Measurements from ENCODE around the gene CUL1.

Gene CUL1

DNA sequence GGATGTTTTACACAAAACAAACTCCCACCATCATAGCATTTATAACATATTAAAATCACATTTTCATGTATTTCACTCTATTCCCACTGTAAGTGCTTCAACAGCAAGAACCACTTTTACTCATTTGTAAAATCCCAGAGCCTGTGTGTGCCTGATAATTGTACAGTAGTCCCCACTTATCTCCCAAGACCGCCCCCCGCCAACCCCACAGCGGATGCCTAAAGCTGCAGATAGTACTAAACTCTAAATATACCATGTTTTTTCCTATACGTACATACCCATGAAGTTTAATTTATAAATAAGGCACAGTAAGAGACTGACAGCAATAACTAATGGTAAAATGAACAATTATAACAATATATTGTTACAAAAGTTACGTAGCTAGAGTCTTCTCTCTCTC is 151.9 kb downstream of the CUL1 start:
- DNase-seq (ENCODE audit: low read depth in 2 of 2): no peak
